AG20443 (cell line): ENCODE measurements around the gene CEP95.
"Not testable (repeated sequence)": the region's sequence is repeated elsewhere in the genome, so short reads cannot be mapped to it uniquely, and the experiment has no call there.

Experiments used
- DNase-seq: peaks from one replicate; pipeline ENCODE4 v3.0.0; 2012; ENCODE audit warnings: low spot score, mixed read lengths

CEP95 gene

GRCh38 chr17:64495300-64495699, 11.5 kb upstream of the CEP95 start:
- DNase-seq = not testable (repeated sequence)

GRCh38 chr17:64496348-64496785, 10.4 kb upstream of the CEP95 start:
- no peak for DNase-seq

- DNase-seq = peak; percentile 98
Observed at GRCh38 chr17:64496786-64497564, 9.8 kb upstream of the CEP95 start, which contains the start of gene POLG2. TSS of gene POLG2 (minus strand) at chr17:64497054. CDS start at chr17:64496968, 86 bp downstream.

GRCh38 chr17:64497565-64498035, 9.2 kb upstream of the CEP95 start:
- DNase-seq = no peak

- DNase-seq = no peak
Observed at GRCh38 chr17:64498308-64499203, 8.2 kb upstream of the CEP95 start.

GRCh38 chr17:64499805-64500486, 6.8 kb upstream of the CEP95 start:
- DNase-seq = no peak

GRCh38 chr17:64500487-64500859, 6.3 kb upstream of the CEP95 start:
- no peak for DNase-seq

GRCh38 chr17:64500862-64501765, 5.7 kb upstream of the CEP95 start:
- no peak for DNase-seq

- DNase-seq = no peak
Observed at GRCh38 chr17:64502021-64502420, 4.8 kb upstream of the CEP95 start.

GRCh38 chr17:64502809-64503208, 4.0 kb upstream of the CEP95 start:
- no peak for DNase-seq

- DNase-seq = no peak
Observed at GRCh38 chr17:64503341-64503740, 3.4 kb upstream of the CEP95 start.

- no peak for DNase-seq
Observed at GRCh38 chr17:64503821-64504768, 2.7 kb upstream of the CEP95 start.

- DNase-seq = no peak
Observed at GRCh38 chr17:64504769-64505339, 1.9 kb upstream of the CEP95 start.

- peak; percentile 88 for DNase-seq
Observed at GRCh38 chr17:64505340-64506200, 1.2 kb upstream of the CEP95 start.

- peak; percentile 97 for DNase-seq
Observed at GRCh38 chr17:64506201-64506575, 589 bp upstream of the CEP95 start, which contains the start of gene DDX5. TSS of gene DDX5 (minus strand) at chr17:64506289. CDS start at chr17:64506119, 170 bp downstream.

GRCh38 chr17:64507413-64507782, 621 bp downstream of the CEP95 start:
- DNase-seq = peak; percentile 69

GRCh38 chr17:64508683-64509082, 1.9 kb downstream of the CEP95 start:
- DNase-seq = no peak

GRCh38 chr17:64509179-64509578, 2.4 kb downstream of the CEP95 start:
- DNase-seq = no peak

- DNase-seq = no peak
Observed at GRCh38 chr17:64515419-64515818, 8.6 kb downstream of the CEP95 start.
